Panc1 (cell line): Measurements from ENCODE around the gene CREB5.

Experiments used
- CTCF ChIP-seq: fragments of 450-650 bp; IDR thresholded peaks from 2 replicates; pipeline ENCODE4 v1.5.1; 2017; ENCODE audit warnings: mild to moderate bottlenecking
- POLR2AphosphoS5 ChIP-seq: IDR thresholded peaks from 2 replicates; pipeline ENCODE4 v1.6.1; 2012; ENCODE audit warnings: mild to moderate bottlenecking, low read depth, low read length, moderate library complexity
- REST ChIP-seq, 2 experiments: IDR thresholded peaks; 2 replicates each; pipeline ENCODE4 v1.6.1; 2011 to 2012; ENCODE audit warnings: low read depth in 2 of 2, control low read depth in 1 of 2, low read length in 1 of 2, mild to moderate bottlenecking in 1 of 2, moderate library complexity in 1 of 2; ENCODE audit not compliant: insufficient read depth in 1 of 2
- TCF7L2 ChIP-seq: IDR thresholded peaks from 2 replicates; pipeline ENCODE4 v1.6.1; 2011; ENCODE audit warnings: mild to moderate bottlenecking, low read depth, low read length, inconsistent platforms

GRCh38 chr7:28500138-28500537, 87.8 kb downstream of the CREB5 start:
- TF ChIP-seq CTCF: no peak
- TF ChIP-seq POLR2AphosphoS5: no peak
- no peak for TF ChIP-seq REST (IDR thresholded peaks at IDR 0.05; ENCODE audit: insufficient read depth in 1 of 2, low read depth in 2 of 2, low read length in 1 of 2)
- TF ChIP-seq TCF7L2: no peak
